Kidney (tissue), 14 donors: ENCODE data around the gene HMX3. TPM values are rescaled to one million over a fixed set of nuclear protein-coding genes. Genes with fewer than 3 reads are reported as not detected.

Experiments used
- DNase-seq, 5 donors: peaks; one replicate each; pipeline ENCODE4 v3.0.0-alpha.2; 2013 to 2020
- FAIRE-seq: peaks from 2 replicates; lab custom pipeline; 2012; peaks lifted over from hg19 to GRCh38; lab: Jason Lieb, UNC
- H3K27ac ChIP-seq, 2 donors: one replicate each; pipeline ENCODE4 v1.7.0; 2013; ENCODE audit warnings: low read depth in 2 of 2, low read length in 2 of 2, inconsistent platforms in 1 of 2
- H3K27me3 ChIP-seq: one replicate; pipeline ENCODE4 v1.7.1; 2013; ENCODE audit warnings: low read length, inconsistent platforms; ENCODE audit not compliant: control insufficient read depth, insufficient read depth
- H3K36me3 ChIP-seq, 3 donors: one replicate each; pipeline versions ENCODE4 v1.7.0 to v1.7.1; 2013; ENCODE audit warnings: low read length in 3 of 3, control low read depth in 1 of 3, inconsistent platforms in 1 of 3; ENCODE audit not compliant: insufficient read depth in 3 of 3, control insufficient read depth in 2 of 3
- H3K4me1 ChIP-seq, 3 donors: one replicate each; pipeline versions ENCODE4 v1.7.0 to v1.7.1; 2013; ENCODE audit warnings: low read length in 3 of 3, inconsistent platforms in 1 of 3, low read depth in 1 of 3; ENCODE audit not compliant: control insufficient read depth in 2 of 3, insufficient read depth in 2 of 3
- H3K4me3 ChIP-seq, 3 donors: one replicate each; pipeline versions ENCODE4 v1.7.0 to v1.8.1; 2013; ENCODE audit warnings: low read length in 3 of 3, control low read depth in 1 of 3, inconsistent platforms in 1 of 3
- H3K9ac ChIP-seq, 3 donors: one replicate each; pipeline versions ENCODE4 v1.7.0 to v1.7.1; 2013; ENCODE audit warnings: low read length in 3 of 3, control low read depth in 1 of 3, inconsistent platforms in 1 of 3
- H3K9me3 ChIP-seq, 3 donors: one replicate each; pipeline versions ENCODE4 v1.7.0 to v1.7.1; 2013; ENCODE audit warnings: low read length in 3 of 3, control low read depth in 1 of 3, inconsistent platforms in 1 of 3; ENCODE audit not compliant: control insufficient read depth in 2 of 3, insufficient read depth in 1 of 3
- CTCF ChIP-seq: IDR thresholded peaks from 3 replicates; pipeline ENCODE4 v1.5.1; 2012; ENCODE audit warnings: mild to moderate bottlenecking, moderate library complexity, borderline replicate concordance; ENCODE audit not compliant: insufficient read depth; ENCODE audit errors: extremely low read depth
- intact Hi-C: fragments of 100-400 bp; cut with DNase I; formaldehyde crosslinking; loops from one replicate; pipeline ENCODE4 v1.11.1; 2022
- polyA plus RNA-seq: library from polyadenylated mRNA; stranded (reverse); fragments of 350-450 nt; fragmentation: Illumina TruSeq; extraction: RNeasy Lipid Tissue Mini Kit (QIAGEN cat#74804); gene quantifications from one replicate; pipeline ENCODE4 v1.2.3, GENCODE V29; 2014; ENCODE audit warnings: low read depth, low replicate concordance; ENCODE audit not compliant: insufficient read depth
- total RNA-seq: library from RNA; stranded (reverse); fragmentation: NEBNext Ultra II Directional; extraction: Animal tissue kit (Norgen Biotek cat#: 25700); gene quantifications from one replicate; pipeline ENCODE4 v1.2.1, GENCODE V29; 2021
- donor health status: control.
- donor health status: control.
- donor health status: control.
- donor health status: control.
- donor health status: control.
- donor health status: DM: yes; HTN: yes; CAD: no.
- donor health status: Normal renal cell carcinoma (clear cell type).

HMX3 gene
- total and polyA plus RNA-seq, 2 donors from 2014 or later: not detected

- no peak for FAIRE-seq
- intact Hi-C loops: no loop called here
- no peak for DNase-seq
- Histone ChIP-seq H3K9me3 (peaks cover 0 to 7% (median 0%) of the 10 kb centered on the region in 3 donors), H3K27ac (no peak overlapping the region), H3K4me3 (no peak overlapping the region), H3K9ac (no peak overlapping the region), H3K36me3 (no peaks in the 10 kb centered on the region), H3K4me1 (no peaks in the 10 kb centered on the region), H3K27me3 (no peaks in the 10 kb centered on the region)
- TF ChIP-seq CTCF: no peak
These were observed 48.0 kb downstream of the HMX3 start for GRCh38 chr10:123183724-123184123.

DNA sequence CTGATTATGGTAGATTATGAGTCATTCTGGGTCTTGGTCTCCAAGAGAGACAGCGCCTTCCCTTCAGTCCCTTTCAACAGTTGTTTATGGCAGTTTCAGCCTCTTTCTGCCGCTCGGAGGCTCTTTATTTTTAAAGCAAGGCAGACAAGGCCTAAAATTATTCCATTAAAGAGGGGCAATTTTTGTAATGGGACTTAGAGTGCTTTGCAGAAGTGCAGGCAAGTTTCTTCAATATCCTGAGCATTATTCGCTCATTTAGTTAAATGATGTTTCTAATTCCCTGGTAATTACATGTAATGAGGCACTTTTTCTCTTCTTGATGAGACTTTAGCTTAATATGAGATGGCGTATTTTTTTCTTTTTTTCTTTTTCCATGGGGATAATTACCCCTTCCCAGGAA, 52.0 kb downstream of the HMX3 start:
- no peak for DNase-seq
- intact Hi-C loops: no loop called here
- Histone ChIP-seq H3K9me3 (peaks cover 0 to 7% (median 0%) of the 10 kb centered on the region in 3 donors), H3K27me3 (no peaks in the 10 kb centered on the region), H3K4me3 (no peak overlapping the region), H3K36me3 (no peaks in the 10 kb centered on the region), H3K9ac (no peak overlapping the region), H3K27ac (no peak overlapping the region), H3K4me1 (no peaks in the 10 kb centered on the region)
- no peak for TF ChIP-seq CTCF
- no peak for FAIRE-seq

Other genes starting within 250 kb of the HMX3 start
- not detected for gene FAM24A, start 225.4 kb upstream of the HMX3 start, total RNA-seq
- gene FAM24A, start 225.4 kb upstream of the HMX3 start, polyA plus RNA-seq: not detected
- gene C10orf88, start 181.7 kb upstream of the HMX3 start, total RNA-seq: 7.6 TPM
- gene C10orf88, start 181.7 kb upstream of the HMX3 start, polyA plus RNA-seq: 4.3 TPM
- gene PSTK, start 155.6 kb upstream of the HMX3 start, total RNA-seq: 4.3 TPM
- gene PSTK, start 155.6 kb upstream of the HMX3 start, polyA plus RNA-seq: 4.7 TPM
- gene IKZF5, start 127.2 kb upstream of the HMX3 start, total RNA-seq: 17.1 TPM
- 7.3 TPM for gene IKZF5, start 127.2 kb upstream of the HMX3 start, polyA plus RNA-seq
- 26.6 TPM for gene ACADSB, start 127.0 kb upstream of the HMX3 start, total RNA-seq
- gene ACADSB, start 127.0 kb upstream of the HMX3 start, polyA plus RNA-seq: 48.5 TPM
- gene HMX2, start 12.2 kb downstream of the HMX3 start, total RNA-seq: 0.25 TPM
- 4.0 TPM for gene HMX2, start 12.2 kb downstream of the HMX3 start, polyA plus RNA-seq
- gene BUB3, start 18.4 kb downstream of the HMX3 start, total RNA-seq: 60.8 TPM
- 49.0 TPM for gene BUB3, start 18.4 kb downstream of the HMX3 start, polyA plus RNA-seq